HG03442 (cell line): ENCODE measurements around the gene LASP1.
"Not testable (repeated sequence)": the region's sequence is repeated elsewhere in the genome, so short reads cannot be mapped to it uniquely, and the experiment has no call there.

Source experiments
- ATAC-seq: cut with Tn5 transposase; IDR thresholded peaks from one replicate; pipeline ENCODE4 v1.9.1; 2021; ENCODE audit warnings: mild to moderate bottlenecking, moderate library complexity; ENCODE audit not compliant: unreplicated experiment

LASP1 gene

GRCh38 chr17:38869526-38870258 lies at the start of gene LASP1:
LASP1 (plus strand) TSS chr17:38870058; CDS start chr17:38870190, 132 bp downstream.
- peak; percentile 31 for ATAC-seq

- ATAC-seq: peak; percentile 78
Observed at GRCh38 chr17:38824899-38825761, 44.7 kb upstream of the LASP1 start, which contains the start of gene CWC25. CWC25 (minus strand) TSS chr17:38825321; CDS start chr17:38825183, 138 bp downstream.

- ATAC-seq: no peak
Observed at GRCh38 chr17:38825762-38826247, 44.1 kb upstream of the LASP1 start.

- no peak for ATAC-seq
Observed at GRCh38 chr17:38844261-38844757, 25.5 kb upstream of the LASP1 start.

- no peak for ATAC-seq
Observed at GRCh38 chr17:38848557-38848891, 21.3 kb upstream of the LASP1 start.

GRCh38 chr17:38848939-38849605 lies 20.8 kb upstream of the LASP1 start:
- no peak for ATAC-seq

GRCh38 chr17:38850374-38850773 lies 19.5 kb upstream of the LASP1 start:
- ATAC-seq: no peak

- ATAC-seq: no peak
Observed at GRCh38 chr17:38851434-38851833, 18.4 kb upstream of the LASP1 start.

- ATAC-seq: no peak
Observed at GRCh38 chr17:38852771-38853291, 17.0 kb upstream of the LASP1 start.

GRCh38 chr17:38853292-38854219 lies 16.3 kb upstream of the LASP1 start, which contains the start of gene RPL23:
RPL23 (minus strand) TSS chr17:38853721; CDS start chr17:38853710, 11 bp downstream.
- ATAC-seq: peak; percentile 80

GRCh38 chr17:38855101-38855714 lies 14.7 kb upstream of the LASP1 start:
- ATAC-seq: not testable (repeated sequence)

- ATAC-seq: no peak
Observed at GRCh38 chr17:38857271-38857670, 12.6 kb upstream of the LASP1 start.

GRCh38 chr17:38861399-38861843 lies 8.4 kb upstream of the LASP1 start:
- ATAC-seq: no peak

- no peak for ATAC-seq
Observed at GRCh38 chr17:38864636-38865398, 5.0 kb upstream of the LASP1 start.

- no peak for ATAC-seq
Observed at GRCh38 chr17:38867179-38867967, 2.5 kb upstream of the LASP1 start.

- no peak for ATAC-seq
Observed at GRCh38 chr17:38867968-38868816, 1.7 kb upstream of the LASP1 start.
